Hepatocyte (in vitro differentiated cells): ENCODE data around the gene RFT1.

Experiments used
- EZH2 ChIP-seq: fragments of 200-600 bp; sonication (generic); IDR thresholded peaks from 2 replicates; pipeline ENCODE4 v1.6.1; 2016; ENCODE audit warnings: antibody characterized with exemption, mild to moderate bottlenecking, borderline replicate concordance
- TF ChIP-seq, protein P1 (sequence below): fragments of 200-600 bp; sonication (generic); IDR thresholded peaks from 2 replicates; pipeline ENCODE4 v1.5.1; 2016; ENCODE audit warnings: antibody characterized with exemption, mild to moderate bottlenecking; ENCODE audit not compliant: poor library complexity

DNA sequence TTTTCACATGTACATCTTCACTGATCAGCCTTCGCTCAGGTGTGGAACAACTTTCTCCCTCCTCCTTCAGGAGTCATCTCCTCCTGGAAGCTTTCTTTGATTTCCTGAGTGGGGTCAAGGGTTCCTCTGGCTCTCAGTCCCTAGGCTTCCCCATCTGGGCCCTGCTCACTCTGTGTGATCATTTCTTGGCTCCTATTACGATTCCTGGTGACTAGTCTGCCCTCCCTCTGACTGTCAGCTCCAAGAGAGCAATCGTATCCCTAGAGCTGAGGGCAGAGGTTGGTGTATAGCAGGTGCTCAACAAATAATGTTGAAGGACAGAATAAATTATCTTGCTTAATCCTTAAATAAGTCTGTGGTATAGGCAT lies 15.5 kb upstream of the RFT1 start:
- TF ChIP-seq, protein P1, sequence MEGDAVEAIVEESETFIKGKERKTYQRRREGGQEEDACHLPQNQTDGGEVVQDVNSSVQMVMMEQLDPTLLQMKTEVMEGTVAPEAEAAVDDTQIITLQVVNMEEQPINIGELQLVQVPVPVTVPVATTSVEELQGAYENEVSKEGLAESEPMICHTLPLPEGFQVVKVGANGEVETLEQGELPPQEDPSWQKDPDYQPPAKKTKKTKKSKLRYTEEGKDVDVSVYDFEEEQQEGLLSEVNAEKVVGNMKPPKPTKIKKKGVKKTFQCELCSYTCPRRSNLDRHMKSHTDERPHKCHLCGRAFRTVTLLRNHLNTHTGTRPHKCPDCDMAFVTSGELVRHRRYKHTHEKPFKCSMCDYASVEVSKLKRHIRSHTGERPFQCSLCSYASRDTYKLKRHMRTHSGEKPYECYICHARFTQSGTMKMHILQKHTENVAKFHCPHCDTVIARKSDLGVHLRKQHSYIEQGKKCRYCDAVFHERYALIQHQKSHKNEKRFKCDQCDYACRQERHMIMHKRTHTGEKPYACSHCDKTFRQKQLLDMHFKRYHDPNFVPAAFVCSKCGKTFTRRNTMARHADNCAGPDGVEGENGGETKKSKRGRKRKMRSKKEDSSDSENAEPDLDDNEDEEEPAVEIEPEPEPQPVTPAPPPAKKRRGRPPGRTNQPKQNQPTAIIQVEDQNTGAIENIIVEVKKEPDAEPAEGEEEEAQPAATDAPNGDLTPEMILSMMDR: no peak
- no peak for TF ChIP-seq EZH2
